IPS DF 6.9 (cell line): ENCODE measurements around the gene INPP5D.
"Not testable (repeated sequence)": the region's sequence is repeated elsewhere in the genome, so short reads cannot be mapped to it uniquely, and the experiment has no call there.

Experiments
- DNase-seq: peaks from one replicate; pipeline ENCODE4 v3.0.0-alpha.2; 2013; ENCODE audit warnings: low read depth, low spot score
- H3K27ac ChIP-seq: one replicate; pipeline ENCODE4 v1.5.1; 2013; ENCODE audit warnings: low read length, control low read depth
- H3K27me3 ChIP-seq: 2 replicates; pipeline ENCODE4 v1.6.1; 2013; ENCODE audit warnings: mild to moderate bottlenecking, low read length; ENCODE audit not compliant: control insufficient read depth, insufficient read depth
- H3K36me3 ChIP-seq: 2 replicates; pipeline ENCODE4 v1.6.1; 2013; ENCODE audit warnings: low read length; ENCODE audit not compliant: control insufficient read depth, insufficient read depth
- H3K4me1 ChIP-seq: 2 replicates; pipeline ENCODE4 v1.6.1; 2013; ENCODE audit warnings: low read length; ENCODE audit not compliant: control insufficient read depth, insufficient read depth
- H3K4me3 ChIP-seq: 2 replicates; pipeline ENCODE4 v1.5.1; 2013; ENCODE audit warnings: mild to moderate bottlenecking, low read length
- H3K9me3 ChIP-seq: 2 replicates; pipeline ENCODE4 v1.6.1; 2013; ENCODE audit warnings: low read length, inconsistent platforms; ENCODE audit not compliant: control insufficient read depth, insufficient read depth
- WGBS: extraction: QIAGEN DNeasy Blood & Tissue Kit; methylation state at CpG from one replicate; pipeline ENCODE4 v1.1.7; 2013; ENCODE audit warnings: mixed read lengths, missing lambda C conversion rate; ENCODE audit not compliant: insufficient read length, insufficient coverage; 5-methylcytosine and 5-hydroxymethylcytosine counted together

The INPP5D gene

DNA sequence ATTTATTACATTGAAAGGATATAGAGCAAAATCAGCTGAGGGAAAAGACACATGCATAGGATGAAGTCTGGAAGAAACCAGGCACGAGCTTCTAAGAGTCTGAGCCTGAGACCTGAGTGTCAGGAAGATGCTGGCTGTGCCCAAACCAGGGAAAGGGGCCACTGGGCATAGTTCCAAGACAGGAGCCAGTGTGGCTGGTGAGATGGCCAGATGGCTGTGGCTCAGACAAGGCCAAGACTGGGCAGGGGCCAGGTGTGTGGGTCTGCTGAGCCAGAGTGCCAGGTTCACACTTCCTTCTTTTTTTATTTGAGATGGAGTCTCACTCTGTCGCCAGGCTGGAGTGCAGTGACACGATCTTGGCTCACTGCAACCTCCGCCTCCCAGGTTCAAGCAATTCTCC lies 95.9 kb downstream of the INPP5D start:
- Histone ChIP-seq H3K4me1 (no peaks in the 10 kb centered on the region), H3K9me3 (no peaks in the 10 kb centered on the region), H3K4me3 (no peak overlapping the region), H3K27me3 (no peaks in the 10 kb centered on the region), H3K27ac (no peak overlapping the region), H3K36me3 (no peaks in the 10 kb centered on the region)
- DNase-seq = no peak
- WGBS = no CpG with 5 or more reads among the region's 4 CpGs

DNA sequence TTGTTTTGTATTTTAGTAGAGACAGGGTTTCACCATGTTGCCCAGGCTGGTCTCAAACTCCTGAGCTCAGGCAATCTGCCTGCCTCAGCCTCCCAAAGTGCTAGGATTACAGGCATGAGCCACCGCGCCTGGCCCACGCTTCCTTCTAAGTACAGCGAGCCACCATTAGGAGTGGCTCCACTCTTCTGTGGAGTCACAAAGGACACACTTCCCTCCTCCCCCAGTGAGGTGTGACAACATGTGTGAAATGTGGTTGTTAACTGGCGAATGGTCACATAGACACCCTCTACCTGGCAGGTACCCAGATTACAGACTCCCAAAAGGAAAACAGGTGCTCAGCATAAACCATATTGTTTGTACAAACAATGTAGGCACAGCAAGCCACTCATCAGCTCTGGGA lies 96.3 kb downstream of the INPP5D start:
- H3K36me3 ChIP-seq, H3K27ac ChIP-seq, DNase-seq, H3K4me1 ChIP-seq, H3K9me3 ChIP-seq, H3K27me3 ChIP-seq, H3K4me3 ChIP-seq: not testable (repeated sequence)
- no CpG with 5 or more reads among the region's 5 CpGs for WGBS

DNA sequence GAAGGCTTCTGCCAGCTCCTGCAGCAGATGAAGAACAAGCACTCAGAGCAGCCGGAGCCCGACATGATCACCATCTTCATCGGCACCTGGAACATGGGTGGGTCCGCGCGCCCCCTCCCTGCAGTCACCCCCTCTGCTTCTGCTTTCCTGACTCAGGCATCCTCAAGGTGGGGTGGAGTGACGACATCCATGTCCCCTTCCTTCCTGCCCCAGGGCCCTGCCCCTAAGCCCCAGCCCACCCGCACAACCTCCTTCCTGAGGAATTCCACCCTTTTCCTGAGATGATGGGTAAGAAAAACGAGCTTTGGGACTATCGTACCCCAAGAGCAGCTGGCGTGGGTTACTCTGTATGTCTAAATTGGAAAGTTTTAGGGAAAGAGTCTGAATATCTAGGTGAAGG lies 101.6 kb downstream of the INPP5D start:
- Histone ChIP-seq H3K27me3 (no peaks in the 10 kb centered on the region), H3K4me1 (no peaks in the 10 kb centered on the region), H3K36me3 (no peaks in the 10 kb centered on the region), H3K9me3 (no peaks in the 10 kb centered on the region), H3K27ac (no peak overlapping the region), H3K4me3 (no peak overlapping the region)
- no peak for DNase-seq
- WGBS = no CpG with 5 or more reads among the region's 11 CpGs

DNA sequence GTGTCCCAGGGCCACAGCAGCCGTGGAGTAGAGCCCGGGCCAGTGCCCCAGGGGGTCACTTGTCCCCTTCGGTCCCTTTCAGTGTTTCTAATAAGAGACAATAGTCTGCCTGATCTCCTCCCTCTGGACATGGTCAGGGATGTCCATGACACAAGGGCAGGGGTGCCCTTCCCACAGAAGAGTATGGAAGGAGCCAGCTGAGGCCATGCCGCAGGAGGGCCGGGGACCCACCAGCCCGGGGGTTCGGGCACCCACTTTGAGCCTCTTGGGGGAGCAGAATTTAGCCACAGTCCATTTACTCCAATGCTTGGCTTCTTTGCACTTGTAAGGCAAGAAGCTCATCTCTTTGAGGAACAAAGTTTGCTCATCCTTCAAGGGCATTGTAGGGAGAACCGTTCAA lies 102.6 kb downstream of the INPP5D start:
- Histone ChIP-seq H3K9me3 (no peaks in the 10 kb centered on the region), H3K27ac (no peak overlapping the region), H3K4me1 (no peaks in the 10 kb centered on the region), H3K36me3 (no peaks in the 10 kb centered on the region), H3K27me3 (no peaks in the 10 kb centered on the region), H3K4me3 (no peak overlapping the region)
- no CpG with 5 or more reads among the region's 8 CpGs for WGBS
- no peak for DNase-seq

DNA sequence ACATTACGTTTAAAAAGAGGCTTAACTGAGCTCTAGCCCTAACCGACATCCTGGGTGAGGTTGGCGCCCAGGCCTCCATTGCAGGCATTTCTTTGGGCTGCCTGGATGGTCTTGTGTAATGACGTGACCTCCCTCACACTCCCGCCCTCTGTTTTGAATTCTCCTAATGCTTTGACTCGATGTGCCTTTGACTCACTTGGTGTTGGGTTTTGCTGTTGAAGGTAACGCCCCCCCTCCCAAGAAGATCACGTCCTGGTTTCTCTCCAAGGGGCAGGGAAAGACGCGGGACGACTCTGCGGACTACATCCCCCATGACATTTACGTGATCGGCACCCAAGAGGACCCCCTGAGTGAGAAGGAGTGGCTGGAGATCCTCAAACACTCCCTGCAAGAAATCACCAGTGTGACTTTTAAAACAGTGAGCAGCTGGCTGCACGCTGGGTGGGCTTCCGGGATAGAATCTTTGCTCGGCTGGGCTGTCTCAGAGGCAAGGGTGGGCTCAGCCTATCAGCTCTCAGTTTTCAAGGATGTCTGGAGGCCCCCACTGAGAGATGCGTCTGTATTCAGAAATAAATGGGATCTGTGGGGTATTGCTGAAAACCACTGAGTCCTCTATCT lies 103.5 kb downstream of the INPP5D start:
- no peaks in the 10 kb centered on the region for H3K27me3 ChIP-seq
- DNase-seq = no peak
- no peak overlapping the region for H3K27ac ChIP-seq
- no CpG with 5 or more reads among the region's 18 CpGs for WGBS
- no peaks in the 10 kb centered on the region for H3K9me3 ChIP-seq
- H3K4me1 ChIP-seq = no peaks in the 10 kb centered on the region; the same call in 1 of the 2 replicates
- H3K4me3 ChIP-seq = no peak overlapping the region
- no peaks in the 10 kb centered on the region for H3K36me3 ChIP-seq

DNA sequence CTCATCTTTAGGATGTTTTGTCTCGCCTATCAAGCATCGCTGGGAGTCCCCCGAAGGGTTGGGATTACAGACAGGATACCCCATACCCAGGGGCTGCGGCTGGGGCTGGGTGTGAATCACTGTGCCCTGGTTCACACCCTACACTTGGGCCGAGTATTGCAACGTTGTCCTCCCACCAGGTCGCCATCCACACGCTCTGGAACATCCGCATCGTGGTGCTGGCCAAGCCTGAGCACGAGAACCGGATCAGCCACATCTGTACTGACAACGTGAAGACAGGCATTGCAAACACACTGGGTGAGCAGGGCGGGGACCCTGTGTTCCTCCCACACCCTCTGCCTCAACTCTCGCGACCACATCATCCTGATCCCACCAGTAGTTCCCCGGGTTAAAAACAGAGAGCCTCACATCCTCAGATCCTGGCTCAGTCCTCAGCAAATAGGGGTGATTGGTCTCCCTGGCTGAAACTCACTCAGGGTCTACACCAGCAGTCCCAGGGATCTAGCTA lies 104.0 kb downstream of the INPP5D start:
- Histone ChIP-seq H3K9me3 (no peaks in the 10 kb centered on the region), H3K36me3 (no peaks in the 10 kb centered on the region), H3K4me3 (no peak overlapping the region), H3K4me1 (no peaks in the 10 kb centered on the region; the same call in none of the 2 replicates), H3K27ac (no peak overlapping the region), H3K27me3 (no peaks in the 10 kb centered on the region)
- no peak for DNase-seq
- no CpG with 5 or more reads among the region's 17 CpGs for WGBS

DNA sequence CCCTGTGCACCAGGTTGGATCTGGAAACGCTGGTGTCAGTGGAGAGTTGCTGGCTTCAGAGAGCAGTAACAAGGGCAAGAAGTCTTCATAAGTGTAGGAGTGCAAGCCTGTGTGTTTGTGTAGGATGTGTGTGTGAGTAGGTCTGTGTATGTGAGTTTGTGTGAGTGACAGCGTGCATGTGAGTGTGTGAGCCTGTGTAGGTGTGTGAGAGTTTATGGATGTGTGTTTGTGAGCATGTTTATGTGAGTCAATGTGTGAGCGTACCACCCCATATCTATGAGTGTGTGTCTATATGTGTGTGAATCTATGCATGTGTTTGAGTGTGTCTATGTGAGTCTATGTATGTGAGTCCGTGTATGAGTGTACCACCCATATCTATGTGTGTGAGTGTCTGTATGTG lies 104.8 kb downstream of the INPP5D start:
- DNase-seq = no peak
- Histone ChIP-seq H3K4me3 (no peak overlapping the region), H3K4me1 (peaks cover 2% of the 10 kb centered on the region), H3K27ac (no peak overlapping the region), H3K27me3 (no peaks in the 10 kb centered on the region), H3K36me3 (no peaks in the 10 kb centered on the region), H3K9me3 (no peaks in the 10 kb centered on the region)
- 100% methylated on average over 1 of the region's 4 CpGs for WGBS

DNA sequence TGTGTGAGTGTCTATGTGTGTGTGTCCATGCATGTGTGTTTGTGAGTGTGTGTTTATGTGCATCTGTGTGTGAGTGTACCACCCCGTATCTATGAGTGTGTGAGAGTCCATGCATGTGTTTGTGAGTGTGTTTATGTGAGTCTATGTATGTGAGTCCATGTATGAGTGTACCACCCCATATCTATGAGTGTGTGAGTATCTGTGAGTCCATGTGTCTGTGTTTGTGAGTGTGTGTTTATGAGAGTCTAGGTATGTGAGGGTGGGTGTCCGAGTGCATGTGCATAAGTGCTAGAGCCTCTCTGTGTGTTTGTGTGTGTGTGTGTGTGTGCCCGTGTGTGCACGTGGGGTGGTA lies 105.4 kb downstream of the INPP5D start:
- peaks cover 2% of the 10 kb centered on the region for H3K4me1 ChIP-seq
- H3K27ac ChIP-seq = no peak overlapping the region
- H3K36me3 ChIP-seq = no peaks in the 10 kb centered on the region
- DNase-seq = no peak
- H3K9me3 ChIP-seq = no peaks in the 10 kb centered on the region
- H3K27me3 ChIP-seq = no peaks in the 10 kb centered on the region
- no peak overlapping the region for H3K4me3 ChIP-seq
- WGBS = no CpG with 5 or more reads among the region's 4 CpGs

DNA sequence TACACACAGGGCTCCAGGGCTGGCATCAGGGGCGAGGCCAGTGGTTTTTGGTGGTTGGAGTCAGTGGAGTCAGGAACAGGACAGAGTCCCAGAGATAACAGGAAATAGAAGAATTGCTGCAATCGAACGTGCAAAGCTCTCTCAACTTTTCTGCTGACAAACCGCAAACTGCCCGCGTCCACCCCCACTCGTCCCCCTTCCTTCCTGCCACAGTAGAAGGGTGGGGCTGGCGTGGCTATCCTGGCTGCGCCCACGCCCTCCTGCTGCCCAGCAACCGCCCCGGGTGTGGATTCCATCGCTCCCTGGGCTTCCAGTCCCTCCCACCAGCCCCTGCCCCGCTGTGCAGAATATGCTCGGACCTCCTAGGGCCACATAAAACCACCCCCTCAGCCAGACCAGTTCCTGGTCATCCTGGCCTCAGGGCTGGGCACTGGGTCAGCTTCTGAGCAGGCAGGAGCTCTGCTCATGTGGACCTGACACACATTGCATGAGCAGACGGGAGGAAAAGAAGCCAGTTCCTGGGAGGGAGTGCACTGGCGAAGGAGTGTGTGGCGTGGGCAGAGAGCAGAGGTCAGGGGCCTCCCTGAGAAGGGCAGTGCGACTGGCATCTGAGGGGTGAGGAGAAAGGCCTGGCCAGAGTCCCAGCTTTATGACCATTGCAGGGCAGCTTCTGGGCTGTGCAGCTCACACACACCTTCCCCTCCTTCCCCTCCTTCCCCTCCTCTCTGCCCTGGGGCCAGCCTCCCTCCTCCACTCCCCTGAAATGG lies 105.9 kb downstream of the INPP5D start:
- Histone ChIP-seq H3K36me3 (no peaks in the 10 kb centered on the region), H3K4me3 (no peak overlapping the region), H3K27ac (no peak overlapping the region), H3K27me3 (no peaks in the 10 kb centered on the region), H3K9me3 (no peaks in the 10 kb centered on the region), H3K4me1 (peaks cover 2% of the 10 kb centered on the region)
- no CpG with 5 or more reads among the region's 19 CpGs for WGBS
- DNase-seq = no peak

DNA sequence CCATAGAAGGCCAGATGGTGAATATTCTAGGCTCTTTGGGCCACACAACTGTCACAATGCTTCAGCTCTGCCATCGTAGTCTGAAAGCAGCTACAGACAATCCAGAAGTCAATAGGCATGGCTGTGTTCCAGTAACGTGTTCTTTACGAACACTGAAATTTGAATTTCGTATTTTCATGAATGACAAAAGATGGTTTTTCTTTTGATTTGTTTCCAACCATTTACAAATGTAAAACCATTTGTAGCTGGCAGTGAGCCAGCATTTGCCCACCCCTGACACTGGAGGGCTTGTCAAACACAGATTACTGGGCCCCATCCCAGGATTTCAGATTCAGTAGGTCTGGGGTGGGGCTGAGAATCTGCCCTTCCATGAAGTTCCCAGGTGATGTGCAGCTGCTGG lies 108.3 kb downstream of the INPP5D start:
- no peak for DNase-seq
- Histone ChIP-seq H3K4me3 (no peak overlapping the region), H3K4me1 (peaks cover 2% of the 10 kb centered on the region), H3K36me3 (no peaks in the 10 kb centered on the region), H3K27ac (no peak overlapping the region), H3K27me3 (no peaks in the 10 kb centered on the region), H3K9me3 (no peaks in the 10 kb centered on the region)
- WGBS = no CpG with 5 or more reads among the region's 4 CpGs

DNA sequence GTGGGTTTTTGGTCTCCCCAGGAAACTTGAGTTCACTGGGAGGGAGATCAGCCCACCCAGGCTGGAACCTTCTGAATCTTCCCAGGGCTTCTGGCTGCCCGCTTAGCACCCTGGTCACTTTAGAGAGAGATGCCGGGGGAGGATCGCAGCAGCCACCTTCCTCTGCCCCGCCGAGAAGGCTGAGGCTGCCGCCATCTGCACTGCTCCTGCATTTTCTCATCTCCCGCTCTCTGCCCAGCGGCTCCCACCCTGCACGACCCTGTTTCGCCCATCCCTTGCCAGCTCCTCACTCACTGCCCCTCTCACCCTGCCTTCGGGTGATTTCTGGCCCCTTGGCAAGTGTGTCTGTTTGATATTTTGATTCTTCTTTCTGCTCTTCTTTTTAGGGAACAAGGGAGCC lies 108.8 kb downstream of the INPP5D start:
- H3K27ac ChIP-seq = no peak overlapping the region
- H3K27me3 ChIP-seq = no peaks in the 10 kb centered on the region
- no peaks in the 10 kb centered on the region for H3K9me3 ChIP-seq
- H3K4me1 ChIP-seq = peaks cover 2% of the 10 kb centered on the region
- H3K4me3 ChIP-seq = no peak overlapping the region
- DNase-seq = no peak
- no CpG with 5 or more reads among the region's 11 CpGs for WGBS
- no peaks in the 10 kb centered on the region for H3K36me3 ChIP-seq
